Upper lobe of right lung (tissue), 1 donor: Measurements from ENCODE around the gene ASB4. TPM values are rescaled to one million over a fixed set of nuclear protein-coding genes. Genes with fewer than 3 reads are reported as not detected.
"Not testable (repeated sequence)": the region's sequence is repeated elsewhere in the genome, so short reads cannot be mapped to it uniquely, and the experiment has no call there.

Experiments
- ATAC-seq: fragments of 200-7000 bp; cut with Tn5 transposase; one replicate; pipeline ENCODE4 v1.9.1; 2020; ENCODE audit warnings: mild to moderate bottlenecking, moderate library complexity
- DNase-seq: peaks from one replicate; pipeline ENCODE4 v3.0.0-alpha.2; 2020
- H3K27ac ChIP-seq: fragments of 200-600 bp; one replicate; pipeline ENCODE4 v1.8.0; 2022
- H3K27me3 ChIP-seq: fragments of 200-600 bp; one replicate; pipeline ENCODE4 v1.8.0; 2022; ENCODE audit warnings: mild to moderate bottlenecking
- H3K36me3 ChIP-seq: fragments of 200-600 bp; one replicate; pipeline ENCODE4 v1.8.0; 2022
- H3K4me1 ChIP-seq: fragments of 200-600 bp; one replicate; pipeline ENCODE4 v1.8.0; 2022
- H3K4me3 ChIP-seq: fragments of 200-600 bp; one replicate; pipeline ENCODE4 v1.8.0; 2022; ENCODE audit warnings: mild to moderate bottlenecking
- H3K9me3 ChIP-seq: fragments of 200-600 bp; one replicate; pipeline ENCODE4 v1.8.0; 2022
- intact Hi-C: fragments of 100-400 bp; cut with DNase I; formaldehyde crosslinking; loops from one replicate; pipeline ENCODE4 v1.11.0; 2022
- total RNA-seq: library from RNA; stranded (reverse); fragmentation: NEBNext Ultra II Directional; extraction: Animal tissue kit (Norgen Biotek cat#: 25700); gene quantifications from one replicate; pipeline ENCODE4 v1.2.1, GENCODE V29; 2021
- TF ChIP-seq, protein P1 (sequence below): fragments of 200-600 bp; IDR thresholded peaks from one replicate; pipeline ENCODE4 v1.8.0; 2022; ENCODE audit warnings: antibody characterized with exemption
- donor health status: DM: no; HTN: yes; CAD: no; lungs with severe emphysema.

ASB4 gene
- total RNA-seq, 1 donor from 2014 or later: 0.49 TPM

DNA sequence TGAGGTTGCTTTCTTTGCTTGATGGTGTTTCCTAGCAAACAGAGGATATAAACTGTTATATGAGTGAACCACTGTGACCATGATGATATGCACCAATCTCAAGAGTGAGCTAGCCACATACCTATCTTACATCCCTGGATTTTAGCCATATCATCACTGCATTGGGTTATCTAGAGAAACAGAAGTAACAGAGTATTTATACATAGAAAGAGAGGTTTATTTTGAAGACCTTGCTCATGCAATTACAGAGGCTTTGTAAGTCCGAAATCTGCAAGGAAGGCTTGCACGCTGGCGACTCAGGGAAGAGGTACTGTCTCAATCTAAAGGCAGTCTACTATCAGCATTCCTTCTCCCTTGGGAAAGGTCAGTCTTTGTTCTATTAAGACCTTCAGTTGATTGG, 39.1 kb upstream of the ASB4 start:
- intact Hi-C loops: no loop called here
- Histone ChIP-seq H3K4me1 (no peaks in the 10 kb centered on the region), H3K9me3 (no peaks in the 10 kb centered on the region), H3K27me3 (no peaks in the 10 kb centered on the region), H3K27ac (no peak overlapping the region), H3K36me3 (no peaks in the 10 kb centered on the region), H3K4me3 (no peak overlapping the region)
- DNase-seq: no peak
- no peak for ATAC-seq
- TF ChIP-seq, protein P1, sequence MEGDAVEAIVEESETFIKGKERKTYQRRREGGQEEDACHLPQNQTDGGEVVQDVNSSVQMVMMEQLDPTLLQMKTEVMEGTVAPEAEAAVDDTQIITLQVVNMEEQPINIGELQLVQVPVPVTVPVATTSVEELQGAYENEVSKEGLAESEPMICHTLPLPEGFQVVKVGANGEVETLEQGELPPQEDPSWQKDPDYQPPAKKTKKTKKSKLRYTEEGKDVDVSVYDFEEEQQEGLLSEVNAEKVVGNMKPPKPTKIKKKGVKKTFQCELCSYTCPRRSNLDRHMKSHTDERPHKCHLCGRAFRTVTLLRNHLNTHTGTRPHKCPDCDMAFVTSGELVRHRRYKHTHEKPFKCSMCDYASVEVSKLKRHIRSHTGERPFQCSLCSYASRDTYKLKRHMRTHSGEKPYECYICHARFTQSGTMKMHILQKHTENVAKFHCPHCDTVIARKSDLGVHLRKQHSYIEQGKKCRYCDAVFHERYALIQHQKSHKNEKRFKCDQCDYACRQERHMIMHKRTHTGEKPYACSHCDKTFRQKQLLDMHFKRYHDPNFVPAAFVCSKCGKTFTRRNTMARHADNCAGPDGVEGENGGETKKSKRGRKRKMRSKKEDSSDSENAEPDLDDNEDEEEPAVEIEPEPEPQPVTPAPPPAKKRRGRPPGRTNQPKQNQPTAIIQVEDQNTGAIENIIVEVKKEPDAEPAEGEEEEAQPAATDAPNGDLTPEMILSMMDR: no peak

DNA sequence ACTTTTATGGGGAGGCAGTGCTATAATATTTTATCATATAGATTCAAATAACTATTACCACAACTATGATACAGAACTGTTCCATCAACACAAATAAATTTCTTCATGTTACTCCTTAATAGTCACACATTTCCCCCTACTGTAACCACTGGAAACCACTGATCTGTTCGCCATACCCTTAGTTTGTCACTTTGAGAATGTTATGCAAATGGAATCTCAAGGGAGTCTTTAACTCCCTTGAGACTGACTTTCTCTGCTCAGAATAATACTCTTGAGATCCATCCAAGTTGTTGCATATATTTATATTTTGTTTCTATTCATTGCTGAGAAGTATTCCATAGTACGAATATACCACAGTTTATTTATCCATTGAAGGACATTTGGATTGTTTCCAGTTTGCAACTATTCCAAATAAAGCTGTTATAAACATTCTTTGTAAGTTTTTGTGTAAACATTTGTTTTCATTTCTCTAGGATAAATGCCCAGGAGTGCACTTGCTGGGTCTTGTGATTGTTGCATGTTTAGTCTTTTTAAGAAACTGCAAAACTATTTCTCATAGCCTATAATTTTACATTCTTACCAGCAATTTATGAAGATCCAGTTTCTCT, 31.2 kb upstream of the ASB4 start:
- DNase-seq (no peak), ATAC-seq (no peak)
- intact Hi-C loops: no loop called here
- TF ChIP-seq, protein P1: no peak
- no peaks in the 10 kb centered on the region for H3K27me3 ChIP-seq
- H3K4me3 ChIP-seq: no peak overlapping the region
- H3K4me1 ChIP-seq: no peaks in the 10 kb centered on the region
- H3K36me3 ChIP-seq: no peaks in the 10 kb centered on the region
- no peaks in the 10 kb centered on the region for H3K9me3 ChIP-seq
- no peak overlapping the region for H3K27ac ChIP-seq

DNA sequence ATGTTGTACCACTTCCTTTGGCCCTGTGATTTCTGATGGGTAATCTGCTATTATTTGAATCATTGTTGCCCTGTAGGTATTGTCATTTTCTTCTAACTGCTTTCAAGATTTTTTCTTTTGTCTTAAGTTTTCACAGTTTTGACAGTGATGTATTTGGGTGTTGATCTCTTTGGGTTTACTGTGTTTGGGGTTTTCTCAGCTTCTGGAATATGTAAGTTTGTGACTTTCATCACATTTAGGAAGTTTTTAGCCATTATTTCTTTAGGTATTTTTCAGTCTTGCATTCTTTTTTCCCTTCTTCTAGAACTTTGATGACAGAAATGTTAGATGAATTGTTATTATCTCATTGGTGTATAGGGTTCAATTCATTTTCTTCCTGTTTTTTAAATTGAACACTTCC, 27.8 kb upstream of the ASB4 start:
- Histone ChIP-seq H3K9me3 (no peaks in the 10 kb centered on the region), H3K36me3 (no peaks in the 10 kb centered on the region), H3K4me1 (no peaks in the 10 kb centered on the region), H3K4me3 (no peak overlapping the region), H3K27ac (no peak overlapping the region), H3K27me3 (no peaks in the 10 kb centered on the region)
- intact Hi-C loops: no loop called here
- TF ChIP-seq, protein P1: no peak
- ATAC-seq (no peak), DNase-seq (no peak)

DNA sequence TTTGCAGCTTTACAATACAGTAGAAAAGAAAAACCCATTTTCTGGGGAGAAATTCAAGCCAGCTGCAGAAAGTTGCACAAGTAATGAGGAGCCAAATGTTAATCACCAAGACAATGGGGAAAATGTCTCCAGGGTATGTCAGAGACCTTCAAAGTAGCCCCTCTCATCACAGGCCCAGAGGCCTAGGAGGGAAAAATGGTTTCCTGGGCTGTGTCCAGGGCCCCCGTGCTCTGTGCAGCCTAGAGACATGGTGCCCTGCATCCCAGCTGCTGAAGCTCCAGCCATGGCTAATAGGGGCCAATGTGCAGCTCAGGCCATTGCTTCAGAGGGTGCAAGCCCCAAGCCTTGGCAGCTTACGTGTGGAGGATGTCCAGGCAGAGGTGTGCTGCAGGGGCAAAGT, 25.1 kb upstream of the ASB4 start:
- H3K27me3 ChIP-seq, H3K4me1 ChIP-seq, H3K9me3 ChIP-seq, DNase-seq, intact Hi-C loops, H3K36me3 ChIP-seq, ATAC-seq, H3K27ac ChIP-seq, H3K4me3 ChIP-seq: not testable (repeated sequence)

DNA sequence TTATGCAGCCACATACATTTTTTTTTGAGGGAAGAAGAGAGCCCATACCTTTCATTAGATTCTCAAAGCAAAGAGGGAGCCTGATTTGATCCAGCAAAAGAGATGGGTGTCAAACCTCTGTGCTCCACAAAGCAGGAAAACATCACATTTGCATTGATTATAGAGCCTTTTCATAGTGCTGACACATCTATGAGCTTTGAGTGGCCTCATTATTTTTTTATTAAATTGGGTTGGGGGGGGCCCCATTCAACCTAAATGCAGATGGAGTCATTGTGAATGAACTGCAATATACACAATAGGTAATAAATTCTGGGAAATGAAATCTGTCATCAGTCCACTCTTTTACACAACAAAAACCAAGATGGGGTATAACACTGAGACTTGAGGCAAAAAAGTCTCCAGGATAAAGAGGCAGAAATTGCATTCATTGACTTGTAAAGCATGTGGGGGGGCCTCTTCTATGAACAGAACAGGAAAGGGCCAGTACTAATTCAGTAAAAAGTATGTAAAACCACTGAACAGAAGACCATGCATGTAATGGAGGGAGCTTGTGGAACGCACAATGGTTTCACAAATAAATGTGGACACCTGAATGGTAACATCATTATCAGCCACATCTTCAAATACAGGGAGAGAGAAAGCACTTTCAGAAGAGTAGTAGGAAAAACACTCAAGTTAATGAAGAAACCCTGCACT, 17.7 kb upstream of the ASB4 start:
- TF ChIP-seq, protein P1: no peak
- H3K27me3 ChIP-seq: no peaks in the 10 kb centered on the region
- DNase-seq: no peak
- no peak for ATAC-seq
- no peak overlapping the region for H3K4me3 ChIP-seq
- peaks cover 6% of the 10 kb centered on the region for H3K4me1 ChIP-seq
- intact Hi-C loops: no loop called here
- no peaks in the 10 kb centered on the region for H3K36me3 ChIP-seq
- no peaks in the 10 kb centered on the region for H3K9me3 ChIP-seq
- no peak overlapping the region for H3K27ac ChIP-seq

DNA sequence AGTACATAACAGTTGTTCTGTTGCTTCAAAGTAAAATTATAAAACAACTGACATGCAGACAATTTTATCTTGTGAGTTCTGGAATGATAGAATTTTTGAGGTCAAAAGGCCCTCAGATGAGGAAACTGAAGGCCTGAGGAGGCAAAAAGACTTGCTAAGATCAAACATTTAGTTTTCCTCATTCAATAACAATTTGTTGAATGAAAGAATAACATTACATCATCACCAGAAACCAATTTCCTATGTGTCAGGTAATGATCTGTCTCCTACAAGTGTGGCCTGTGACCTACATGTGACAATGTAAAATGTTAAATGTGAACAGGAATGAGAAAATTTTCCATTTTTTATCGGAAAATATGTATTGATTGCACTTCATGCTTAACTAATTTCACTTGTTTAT, 16.6 kb upstream of the ASB4 start:
- Histone ChIP-seq H3K27me3 (no peaks in the 10 kb centered on the region), H3K27ac (no peak overlapping the region), H3K9me3 (no peaks in the 10 kb centered on the region), H3K4me3 (no peak overlapping the region), H3K36me3 (no peaks in the 10 kb centered on the region), H3K4me1 (peaks cover 6% of the 10 kb centered on the region)
- intact Hi-C loops: no loop called here
- ATAC-seq (no peak), DNase-seq (no peak)
- TF ChIP-seq, protein P1: no peak
